ENCODE results near the gene MSI1. TPM values are rescaled to one million over a fixed set of nuclear protein-coding genes. Genes with fewer than 3 reads are reported as not detected.
"Not testable (repeated sequence)": the region's sequence is repeated elsewhere in the genome, so short reads cannot be mapped to it uniquely, and the experiment has no call there.

MSI1 gene
- total RNA-seq, 4 donors from 2014 or later: 0.16 TPM; not detected in 3

DNA sequence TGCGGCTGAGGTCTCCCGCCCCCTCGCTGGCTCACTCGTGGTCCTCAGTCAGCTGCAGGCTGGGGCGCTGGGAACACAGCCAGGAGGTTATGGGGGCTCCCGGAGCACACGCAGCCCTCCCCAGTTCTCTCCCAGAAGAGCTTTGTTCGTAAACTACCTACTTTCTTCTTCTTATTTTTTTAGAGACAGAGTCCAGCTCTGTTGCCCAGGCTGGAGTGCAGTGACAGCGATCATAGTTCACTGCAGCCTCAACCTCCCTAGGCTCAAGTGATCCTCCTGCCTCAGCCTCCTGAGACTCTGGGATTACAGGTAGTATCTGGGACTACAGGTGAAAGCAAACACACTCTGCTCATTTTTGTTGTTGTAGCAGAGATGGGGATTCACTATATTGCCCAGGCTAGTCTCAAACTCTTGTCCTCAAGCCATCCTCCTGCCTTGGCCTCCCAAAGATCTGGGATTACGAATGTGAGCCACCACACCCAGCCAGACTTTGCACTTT, 25.9 kb downstream of the MSI1 start:
- Histone ChIP-seq H3K4me3 (no peak overlapping the region), H3K36me3 (no peaks in the 10 kb centered on the region), H3K4me1 (no peaks in the 10 kb centered on the region), H3K27me3 (no peaks in the 10 kb centered on the region), H3K9me3 (no peaks in the 10 kb centered on the region), H3K27ac (no peak overlapping the region)
- ATAC-seq: no peak
- DNase-seq: no peak
- TF ChIP-seq, protein P1, sequence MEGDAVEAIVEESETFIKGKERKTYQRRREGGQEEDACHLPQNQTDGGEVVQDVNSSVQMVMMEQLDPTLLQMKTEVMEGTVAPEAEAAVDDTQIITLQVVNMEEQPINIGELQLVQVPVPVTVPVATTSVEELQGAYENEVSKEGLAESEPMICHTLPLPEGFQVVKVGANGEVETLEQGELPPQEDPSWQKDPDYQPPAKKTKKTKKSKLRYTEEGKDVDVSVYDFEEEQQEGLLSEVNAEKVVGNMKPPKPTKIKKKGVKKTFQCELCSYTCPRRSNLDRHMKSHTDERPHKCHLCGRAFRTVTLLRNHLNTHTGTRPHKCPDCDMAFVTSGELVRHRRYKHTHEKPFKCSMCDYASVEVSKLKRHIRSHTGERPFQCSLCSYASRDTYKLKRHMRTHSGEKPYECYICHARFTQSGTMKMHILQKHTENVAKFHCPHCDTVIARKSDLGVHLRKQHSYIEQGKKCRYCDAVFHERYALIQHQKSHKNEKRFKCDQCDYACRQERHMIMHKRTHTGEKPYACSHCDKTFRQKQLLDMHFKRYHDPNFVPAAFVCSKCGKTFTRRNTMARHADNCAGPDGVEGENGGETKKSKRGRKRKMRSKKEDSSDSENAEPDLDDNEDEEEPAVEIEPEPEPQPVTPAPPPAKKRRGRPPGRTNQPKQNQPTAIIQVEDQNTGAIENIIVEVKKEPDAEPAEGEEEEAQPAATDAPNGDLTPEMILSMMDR (IDR thresholded peaks at IDR 0.05 in 4 of 5, conservative IDR thresholded peaks at IDR 0.05 in 1 of 5): no peak
- TF ChIP-seq POLR2A (IDR thresholded peaks at IDR 0.05): no peak
- intact Hi-C loops (cut with DNase I; ENCODE audit: low total_unique reads) (loop anchor here (5.0 kb wide), 1 partner anchor 79 kb away; no protein-coding TSS in a partner anchor), in situ Hi-C loops (cut with MboI; ENCODE audit: low sequenced_read_pairs in 4 of 4) (loop anchor here in 1 of 4 donors (10.0 kb wide), 1 partner anchor 82 kb away; no protein-coding TSS in a partner anchor)

DNA sequence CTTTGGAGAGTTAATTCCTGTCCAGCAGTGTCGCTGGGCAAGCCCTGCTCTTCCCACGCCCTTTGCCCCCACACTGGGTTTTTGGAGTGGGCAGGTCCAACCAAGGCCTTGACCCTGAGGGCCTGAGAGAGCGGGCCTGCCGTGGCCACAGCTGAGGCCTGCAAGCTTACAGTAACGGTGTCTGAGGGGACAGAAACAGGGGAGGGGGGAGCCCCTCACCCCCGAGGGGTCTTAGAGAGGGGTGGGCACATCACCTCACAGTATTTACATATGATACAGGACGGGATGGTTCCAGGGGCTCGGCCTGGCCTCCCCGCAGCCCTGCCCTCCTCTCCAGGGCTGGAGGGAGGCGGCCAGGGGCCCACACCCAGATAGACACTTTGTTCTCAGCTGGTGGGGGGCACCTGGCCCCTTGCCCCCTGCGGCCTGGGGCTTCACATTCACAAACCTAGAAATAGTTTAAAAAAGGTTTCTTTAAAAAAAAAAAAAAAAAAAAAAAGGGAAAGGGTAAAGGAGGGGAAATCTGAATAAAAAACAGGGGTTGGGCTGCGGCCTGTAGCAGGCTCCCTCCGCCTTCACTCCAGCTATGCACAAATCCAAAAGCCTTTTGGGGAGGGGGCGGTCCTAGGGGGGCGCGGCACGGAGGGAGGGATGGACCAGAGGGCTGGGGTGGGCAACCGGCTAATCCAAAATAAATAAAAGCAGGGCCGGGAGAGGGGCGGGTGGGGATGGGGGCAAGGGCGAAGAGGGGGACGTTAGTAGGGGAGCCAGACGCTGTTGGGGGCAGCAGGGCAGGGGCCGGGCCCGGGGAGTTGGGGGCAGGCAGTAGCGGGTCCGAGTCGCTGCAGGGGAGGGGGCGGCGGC, 26.6 kb downstream of the MSI1 start:
- Histone ChIP-seq H3K4me3 (no peak overlapping the region), H3K36me3 (no peaks in the 10 kb centered on the region), H3K27ac (no peak overlapping the region), H3K4me1 (no peaks in the 10 kb centered on the region), H3K27me3 (no peaks in the 10 kb centered on the region), H3K9me3 (no peaks in the 10 kb centered on the region)
- intact Hi-C loops (cut with DNase I; ENCODE audit: low total_unique reads): loop anchor here (5.0 kb wide), 1 partner anchor 80 kb away; no protein-coding TSS in a partner anchor
- TF ChIP-seq, protein P1 (IDR thresholded peaks at IDR 0.05 in 4 of 5, conservative IDR thresholded peaks at IDR 0.05 in 1 of 5): no peak
- no peak for TF ChIP-seq POLR2A (IDR thresholded peaks at IDR 0.05)
- DNase-seq: no peak
- in situ Hi-C loops (cut with MboI; ENCODE audit: low sequenced_read_pairs in 4 of 4): loop anchor here in 1 of 4 donors (10.0 kb wide), 1 partner anchor 82 kb away; no protein-coding TSS in a partner anchor
- ATAC-seq: no peak

DNA sequence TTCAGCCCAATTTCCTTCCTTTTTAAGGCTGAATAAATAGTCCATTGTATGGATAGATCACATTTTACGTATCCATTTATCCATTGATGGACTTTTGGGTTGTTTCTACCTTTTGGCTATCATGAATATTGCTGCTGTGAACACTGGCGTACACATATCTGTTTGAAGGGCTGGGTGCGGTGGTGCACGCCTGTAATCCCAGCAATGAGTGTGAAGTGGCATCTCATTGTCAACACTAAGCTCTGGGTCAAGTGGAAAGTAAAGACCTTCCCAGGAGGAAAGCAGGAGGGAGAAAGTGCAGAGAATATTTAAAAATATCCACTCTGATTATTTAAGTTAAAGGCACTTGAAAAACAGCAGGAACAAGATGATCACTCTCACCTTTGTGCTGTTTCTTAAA, 29.7 kb downstream of the MSI1 start:
- intact Hi-C loops (cut with DNase I; ENCODE audit: low total_unique reads): no loop called here
- no peaks in the 10 kb centered on the region for H3K9me3 ChIP-seq

GRCh38 chr12:120337730-120338129, 31.2 kb downstream of the MSI1 start:
- DNase-seq: no peak
- Histone ChIP-seq H3K27me3 (no peaks in the 10 kb centered on the region), H3K9me3 (no peaks in the 10 kb centered on the region), H3K4me3 (no peak overlapping the region), H3K4me1 (no peaks in the 10 kb centered on the region), H3K36me3 (no peaks in the 10 kb centered on the region), H3K27ac (no peak overlapping the region)
- TF ChIP-seq POLR2A (IDR thresholded peaks at IDR 0.05): no peak
- TF ChIP-seq, protein P1 (IDR thresholded peaks at IDR 0.05 in 4 of 5, conservative IDR thresholded peaks at IDR 0.05 in 1 of 5): no peak
- ATAC-seq: no peak
- in situ Hi-C loops (cut with MboI; ENCODE audit: low sequenced_read_pairs in 4 of 4) (no loop called here), intact Hi-C loops (cut with DNase I; ENCODE audit: low total_unique reads) (no loop called here)

More for the DNA sequence above, 29.7 kb downstream of the MSI1 start:
- ATAC-seq (no peak), DNase-seq (no peak)
- TF ChIP-seq POLR2A (IDR thresholded peaks at IDR 0.05): no peak
- TF ChIP-seq, protein P1 (IDR thresholded peaks at IDR 0.05 in 4 of 5, conservative IDR thresholded peaks at IDR 0.05 in 1 of 5): no peak
- Histone ChIP-seq H3K27ac (no peak overlapping the region), H3K36me3 (no peaks in the 10 kb centered on the region), H3K27me3 (no peaks in the 10 kb centered on the region), H3K4me1 (no peaks in the 10 kb centered on the region), H3K4me3 (no peak overlapping the region)
- in situ Hi-C loops (cut with MboI; ENCODE audit: low sequenced_read_pairs in 4 of 4): no loop called here

- in situ Hi-C loops (cut with MboI; ENCODE audit: low sequenced_read_pairs in 4 of 4); H3K36me3 ChIP-seq; H3K4me3 ChIP-seq; H3K27ac ChIP-seq; ATAC-seq; intact Hi-C loops (cut with DNase I; ENCODE audit: low total_unique reads); H3K27me3 ChIP-seq; H3K9me3 ChIP-seq; DNase-seq; H3K4me1 ChIP-seq: not testable (repeated sequence)
Observed at GRCh38 chr12:120336392-120336791, 32.6 kb downstream of the MSI1 start.

Measured in gastrocnemius medialis (tissue), 4 donors.